Mesenchymal stem cell (in vitro differentiated cells and primary cell): ENCODE measurements around the gene FAM200B.

ENCODE experiments used
- DNase-seq: peaks from one replicate; pipeline ENCODE4 v3.0.0-alpha.2; 2013
- H2AFZ ChIP-seq: one replicate; pipeline ENCODE4 v1.6.1; 2013; ENCODE audit warnings: low read depth, mild to moderate bottlenecking, control low read depth, inconsistent platforms, low read length, moderate library complexity
- H2AK5ac ChIP-seq: 2 replicates; pipeline ENCODE4 v1.6.1; 2013; ENCODE audit warnings: low read length, moderate library complexity, mild to moderate bottlenecking, inconsistent platforms; ENCODE audit not compliant: severe bottlenecking
- H2BK120ac ChIP-seq: one replicate; pipeline ENCODE4 v1.6.1; 2013; ENCODE audit warnings: low read depth, mild to moderate bottlenecking, inconsistent platforms, low read length, moderate library complexity
- H2BK12ac ChIP-seq, 2 experiments: one replicate each; pipeline ENCODE4 v1.6.1; 2013; ENCODE audit warnings: inconsistent platforms in 2 of 2, low read length in 2 of 2, mild to moderate bottlenecking in 2 of 2, moderate library complexity in 2 of 2, control low read depth in 1 of 2
- H2BK15ac ChIP-seq: one replicate; pipeline ENCODE4 v1.6.1; 2013; ENCODE audit warnings: mild to moderate bottlenecking, low read depth, inconsistent platforms; ENCODE audit not compliant: poor library complexity, severe bottlenecking
- H2BK5ac ChIP-seq: 2 replicates; pipeline ENCODE4 v1.6.1; 2013; ENCODE audit warnings: low read depth, mild to moderate bottlenecking, low read length, control low read depth, inconsistent platforms; ENCODE audit not compliant: poor library complexity, severe bottlenecking
- H3K14ac ChIP-seq, 2 experiments: one replicate each; pipeline ENCODE4 v1.6.1; 2013; ENCODE audit warnings: inconsistent platforms in 2 of 2, low read length in 2 of 2, control low read depth in 1 of 2, mild to moderate bottlenecking in 1 of 2, moderate library complexity in 1 of 2
- H3K18ac ChIP-seq, 2 experiments: one replicate each; pipeline ENCODE4 v1.6.1; 2013; ENCODE audit warnings: inconsistent platforms in 2 of 2, low read length in 2 of 2, control low read depth in 1 of 2, low read depth in 1 of 2, mild to moderate bottlenecking in 1 of 2
- H3K23ac ChIP-seq, 2 experiments: one replicate each; pipeline ENCODE4 v1.6.1; 2013; ENCODE audit warnings: inconsistent platforms in 2 of 2, low read length in 2 of 2, mild to moderate bottlenecking in 2 of 2, moderate library complexity in 2 of 2, control low read depth in 1 of 2
- H3K27ac ChIP-seq: 2 replicates; pipeline ENCODE4 v1.5.1; 2013; ENCODE audit warnings: mild to moderate bottlenecking, moderate library complexity, low read length, control low read depth, inconsistent platforms; ENCODE audit not compliant: poor library complexity, severe bottlenecking
- H3K27me3 ChIP-seq, 2 experiments: 2 replicates each; pipeline versions ENCODE4 v1.6.1 to v1.7.0; 2013; ENCODE audit warnings: low read length in 2 of 2, mild to moderate bottlenecking in 2 of 2, moderate library complexity in 2 of 2, control low read depth in 1 of 2, inconsistent platforms in 1 of 2; ENCODE audit not compliant: control insufficient read depth in 1 of 2, insufficient read depth in 1 of 2
- H3K36me3 ChIP-seq, 2 experiments: 2 replicates each; pipeline versions ENCODE4 v1.6.1 to v1.7.0; 2013; ENCODE audit warnings: low read length in 2 of 2, control low read depth in 1 of 2, inconsistent platforms in 1 of 2, low read depth in 1 of 2, mild to moderate bottlenecking in 1 of 2; ENCODE audit not compliant: insufficient read depth in 2 of 2, control insufficient read depth in 1 of 2
- H3K4ac ChIP-seq, 2 experiments: one replicate each; pipeline ENCODE4 v1.6.1; 2013; ENCODE audit warnings: inconsistent platforms in 2 of 2, low read length in 2 of 2, mild to moderate bottlenecking in 2 of 2, moderate library complexity in 2 of 2, control low read depth in 1 of 2, low read depth in 1 of 2
- H3K4me1 ChIP-seq: 2 replicates; pipeline ENCODE4 v1.6.1; 2013; ENCODE audit warnings: low read depth, low read length, control low read depth; ENCODE audit not compliant: control insufficient read depth, insufficient read depth
- H3K4me2 ChIP-seq: 2 replicates; pipeline ENCODE4 v1.6.1; 2013; ENCODE audit warnings: low read length, mild to moderate bottlenecking, inconsistent platforms; ENCODE audit not compliant: poor library complexity, severe bottlenecking
- H3K4me3 ChIP-seq, 2 experiments: 2 replicates each; pipeline versions ENCODE4 v1.5.1 to v1.7.0; 2013; ENCODE audit warnings: low read length in 2 of 2, mild to moderate bottlenecking in 2 of 2, control low read depth in 1 of 2, low read depth in 1 of 2; ENCODE audit not compliant: insufficient read depth in 1 of 2
- H3K79me1 ChIP-seq: replicated peaks from 2 replicates; pipeline ENCODE4 v1.6.1; 2013; ENCODE audit warnings: mild to moderate bottlenecking, control low read depth, low read length, inconsistent platforms; ENCODE audit not compliant: poor library complexity, severe bottlenecking
- H3K9ac ChIP-seq: 2 replicates; pipeline ENCODE4 v1.7.0; 2013; ENCODE audit warnings: mild to moderate bottlenecking, low read length, moderate library complexity
- H3K9me3 ChIP-seq: 2 replicates; pipeline ENCODE4 v1.7.0; 2013; ENCODE audit warnings: mild to moderate bottlenecking, low read length; ENCODE audit not compliant: control insufficient read depth
- H4K8ac ChIP-seq: one replicate; pipeline ENCODE4 v1.6.1; 2013; ENCODE audit warnings: inconsistent platforms, mild to moderate bottlenecking, low read length, moderate library complexity
- H4K91ac ChIP-seq: one replicate; pipeline ENCODE4 v1.6.1; 2013; ENCODE audit warnings: mild to moderate bottlenecking, low read length, inconsistent platforms
- WGBS: methylation state at CpG from one replicate; pipeline ENCODE4 v1.1.7; 2013; ENCODE audit warnings: mixed read lengths; 5-methylcytosine and 5-hydroxymethylcytosine counted together

FAM200B gene

DNA sequence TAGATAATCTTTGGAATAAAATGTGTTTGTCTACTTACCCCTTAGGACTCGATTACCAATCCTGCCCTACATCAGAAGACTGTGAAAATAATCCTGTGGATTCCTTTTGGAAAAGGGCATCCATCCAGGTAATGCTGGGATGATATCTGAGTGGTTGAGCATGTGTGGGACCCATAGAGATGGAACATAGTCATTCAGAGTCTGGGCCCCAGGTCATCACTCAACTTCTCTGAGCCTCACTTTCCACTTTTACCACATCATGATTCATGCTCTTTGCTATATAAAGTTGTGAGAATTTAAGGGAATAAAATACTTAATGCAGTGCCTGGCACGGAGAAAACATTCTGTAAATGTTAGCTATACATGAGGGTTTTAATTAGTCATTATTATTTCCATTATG lies 30.1 kb downstream of the FAM200B start:
- DNase-seq = no peak
- no CpG with 5 or more reads among the region's 2 CpGs for WGBS
- Histone ChIP-seq H4K91ac (no peak overlapping the region), H2AK5ac (no peak overlapping the region), H3K9ac (no peak overlapping the region), H3K36me3 (peaks cover 0 to 25% of the 10 kb centered on the region in 2 experiments), H3K18ac (no peak overlapping the region), H2BK12ac (no peak overlapping the region), H2AFZ (no peak overlapping the region), H3K23ac (no peak overlapping the region), H3K79me1 (no peaks in the 10 kb centered on the region), H4K8ac (no peak overlapping the region), H2BK15ac (no peak overlapping the region), H3K27me3 (no peaks in the 10 kb centered on the region), H3K4me3 (no peak overlapping the region), H3K27ac (no peak overlapping the region), H2BK5ac (no peak overlapping the region), H3K4me1 (peaks cover 2% of the 10 kb centered on the region), H3K14ac (no peak overlapping the region), H3K4ac (no peak overlapping the region), H3K4me2 (no peak overlapping the region), H3K9me3 (no peaks in the 10 kb centered on the region), H2BK120ac (no peak overlapping the region)

GRCh38 chr4:15712214-15712613 lies 30.6 kb downstream of the FAM200B start:
- Histone ChIP-seq H2AFZ (no peak overlapping the region), H2AK5ac (no peak overlapping the region), H3K27ac (no peak overlapping the region), H3K79me1 (no peaks in the 10 kb centered on the region), H3K4me1 (peaks cover 3% of the 10 kb centered on the region), H3K27me3 (no peaks in the 10 kb centered on the region), H3K14ac (no peak overlapping the region), H3K9ac (no peak overlapping the region), H4K8ac (no peak overlapping the region), H3K4me3 (no peak overlapping the region), H2BK120ac (no peak overlapping the region), H2BK5ac (no peak overlapping the region), H3K18ac (no peak overlapping the region), H4K91ac (no peak overlapping the region), H3K9me3 (no peaks in the 10 kb centered on the region), H3K4me2 (no peak overlapping the region), H3K36me3 (peaks cover 0 to 25% of the 10 kb centered on the region in 2 experiments), H2BK15ac (no peak overlapping the region), H2BK12ac (peak overlapping the region in 1 of 2 experiments; percentile 63), H3K4ac (no peak overlapping the region), H3K23ac (no peak overlapping the region)
- WGBS = no CpG with 5 or more reads among the region's 1 CpG
- DNase-seq = no peak

DNA sequence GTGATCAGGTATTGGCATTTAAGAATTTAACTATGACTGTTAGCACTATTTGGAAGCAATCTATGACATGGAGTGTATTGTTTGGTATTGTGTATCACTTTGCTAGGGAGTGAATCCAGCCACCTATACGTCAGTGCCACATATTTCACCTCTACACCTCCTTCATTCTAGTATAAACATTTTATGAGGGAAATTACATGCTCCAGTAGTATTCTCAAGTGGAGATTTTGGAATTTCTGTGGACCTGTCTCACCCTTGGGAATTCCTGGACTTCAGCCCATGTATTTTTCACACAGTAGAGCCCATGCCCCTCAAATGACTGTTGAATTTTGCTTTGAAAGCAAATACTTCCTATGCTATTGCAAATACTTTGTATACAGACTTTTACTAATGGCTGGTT lies 32.5 kb downstream of the FAM200B start:
- H3K4ac ChIP-seq = no peak overlapping the region
- no peaks in the 10 kb centered on the region for H3K79me1 ChIP-seq
- DNase-seq = no peak
- no peaks in the 10 kb centered on the region for H3K9me3 ChIP-seq
- no peak overlapping the region for H2BK12ac ChIP-seq
- no peak overlapping the region for H2BK15ac ChIP-seq
- H3K4me2 ChIP-seq = no peak overlapping the region
- no peak overlapping the region for H3K18ac ChIP-seq
- H3K36me3 ChIP-seq = peaks cover 0 to 24% of the 10 kb centered on the region in 2 experiments
- H4K8ac ChIP-seq = no peak overlapping the region
- no peak overlapping the region for H2AK5ac ChIP-seq
- no peak overlapping the region for H2BK120ac ChIP-seq
- H3K27ac ChIP-seq = no peak overlapping the region
- no peak overlapping the region for H3K9ac ChIP-seq
- no CpG with 5 or more reads among the region's 1 CpG for WGBS
- no peak overlapping the region for H3K14ac ChIP-seq
- peaks cover 5% of the 10 kb centered on the region for H3K4me1 ChIP-seq
- H2BK5ac ChIP-seq = no peak overlapping the region
- H3K27me3 ChIP-seq = no peaks in the 10 kb centered on the region
- no peak overlapping the region for H2AFZ ChIP-seq
- H3K4me3 ChIP-seq = no peak overlapping the region
- no peak overlapping the region for H4K91ac ChIP-seq
- no peak overlapping the region for H3K23ac ChIP-seq

DNA sequence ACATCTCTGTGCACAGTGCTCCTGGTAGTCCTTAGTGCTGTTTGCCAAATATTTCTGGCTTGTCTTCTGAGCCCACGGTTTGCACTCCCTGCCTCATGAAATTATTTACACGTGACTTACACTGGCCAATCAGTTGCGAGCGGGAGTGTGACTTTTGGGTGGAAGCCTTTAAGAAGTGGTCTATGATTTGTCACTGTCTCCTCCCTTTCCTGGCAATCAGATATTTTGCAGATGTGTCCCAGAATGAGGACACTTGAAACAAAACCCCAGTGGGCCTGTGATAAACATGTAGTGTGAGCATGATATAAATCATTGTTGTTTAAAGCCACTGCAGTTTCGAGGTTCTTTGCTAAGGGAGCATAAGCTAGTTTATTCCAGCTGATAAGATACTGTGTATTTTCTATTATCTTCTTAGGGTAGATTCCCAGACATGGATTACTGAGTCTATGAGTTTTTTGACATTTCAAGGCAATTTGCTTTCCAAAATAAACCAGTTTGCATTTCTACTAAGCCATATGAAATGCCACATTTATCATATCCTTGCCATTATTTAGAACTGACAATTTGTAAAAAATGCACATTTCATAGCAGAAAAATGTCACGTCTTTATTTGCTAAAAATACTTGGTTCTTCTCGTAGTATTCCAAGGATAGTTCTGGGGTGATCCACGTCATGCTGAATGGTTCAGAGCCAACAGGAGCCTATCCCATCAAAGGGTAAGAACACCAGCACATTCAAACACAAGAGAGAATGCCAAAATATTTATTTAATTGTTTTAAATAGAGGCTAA lies 33.2 kb downstream of the FAM200B start:
- Histone ChIP-seq H3K79me1 (no peaks in the 10 kb centered on the region), H3K27ac (no peak overlapping the region), H3K9me3 (no peaks in the 10 kb centered on the region), H2BK12ac (no peak overlapping the region), H2BK5ac (no peak overlapping the region), H4K91ac (no peak overlapping the region), H3K4me1 (peaks cover 5% of the 10 kb centered on the region), H3K27me3 (no peaks in the 10 kb centered on the region), H4K8ac (no peak overlapping the region), H2BK120ac (no peak overlapping the region), H3K4ac (no peak overlapping the region), H3K4me2 (no peak overlapping the region), H3K9ac (no peak overlapping the region), H3K18ac (no peak overlapping the region), H2AK5ac (no peak overlapping the region), H2AFZ (no peak overlapping the region), H3K4me3 (no peak overlapping the region), H2BK15ac (no peak overlapping the region), H3K23ac (no peak overlapping the region), H3K36me3 (peaks cover 0 to 29% of the 10 kb centered on the region in 2 experiments), H3K14ac (no peak overlapping the region)
- 60% methylated on average over 8 of the region's 8 CpGs for WGBS
- DNase-seq = peak; percentile 90
